Mucosa of descending colon (tissue), 3 donors: ENCODE results near the gene TBL3. TPM values are rescaled to one million over a fixed set of nuclear protein-coding genes. Genes with fewer than 3 reads are reported as not detected.
"Not testable (repeated sequence)": the region's sequence is repeated elsewhere in the genome, so short reads cannot be mapped to it uniquely, and the experiment has no call there.

ENCODE experiments used
- ATAC-seq: fragments of 200-7000 bp; cut with Tn5 transposase; one replicate; pipeline ENCODE4 v1.9.1; 2020; ENCODE audit warnings: mild to moderate bottlenecking, moderate library complexity
- DNase-seq, 3 donors: peaks; one replicate each; pipeline ENCODE4 v3.0.0-alpha.2; 2020
- H3K36me3 ChIP-seq: fragments of 200-600 bp; one replicate; pipeline ENCODE4 v1.8.0; 2021; ENCODE audit warnings: low read depth, mild to moderate bottlenecking
- H3K4me1 ChIP-seq: fragments of 200-600 bp; one replicate; pipeline ENCODE4 v1.8.0; 2021; ENCODE audit warnings: low read depth, mild to moderate bottlenecking
- H3K4me3 ChIP-seq: fragments of 200-600 bp; one replicate; pipeline ENCODE4 v1.8.0; 2021; ENCODE audit warnings: mild to moderate bottlenecking
- H3K9me3 ChIP-seq: fragments of 200-600 bp; one replicate; pipeline ENCODE4 v1.8.0; 2021; ENCODE audit warnings: mild to moderate bottlenecking
- CTCF ChIP-seq: fragments of 200-600 bp; IDR thresholded peaks from one replicate; pipeline ENCODE4 v1.8.0; 2022; ENCODE audit warnings: antibody characterized with exemption, mild to moderate bottlenecking
- intact Hi-C, 2 donors: fragments of 100-400 bp; cut with DNase I in 1 of 2; cut with micrococcal nuclease in 1 of 2; formaldehyde crosslinking; loops; one replicate each; pipeline versions ENCODE4 v1.11.0 to v1.11.1; 2022; cut with DNase I, micrococcal nuclease
- total RNA-seq, 3 donors: library from RNA; stranded (reverse); fragmentation: NEBNext Ultra II Directional in 2 of 3; extraction: Animal tissue kit (Norgen Biotek cat#: 25700) in 2 of 3; gene quantifications; one replicate each; pipeline versions ENCODE4 v1.2.1 to v1.2.4, GENCODE V29; 2021 to 2023
- donor health status: DM: no; HTN: no; CAD: no; lungs with moderate emphysema.
- donor health status: DM: no; HTN: no; CAD: no.
- donor health status: DM: no; HTN: yes; CAD: no.

The TBL3 gene
- total RNA-seq, 3 donors from 2014 or later: 21.6 to 25.5 (median 24.0) TPM

GRCh38 chr16:1936945-1937479, 34.8 kb upstream of the TBL3 start:
- intact Hi-C loops: no loop called here
- no peak for TF ChIP-seq CTCF

GRCh38 chr16:1938316-1938715, 33.5 kb upstream of the TBL3 start:
- no peaks in the 10 kb centered on the region for H3K9me3 ChIP-seq
- peaks cover 35% of the 10 kb centered on the region for H3K4me1 ChIP-seq
- DNase-seq: peak in 1 of 3 donors; percentile 25
- intact Hi-C loops: no loop called here
- TF ChIP-seq CTCF: no peak
- no peak overlapping the region for H3K4me3 ChIP-seq
- H3K36me3 ChIP-seq: no peaks in the 10 kb centered on the region
- ATAC-seq: no peak

More at GRCh38 chr16:1936945-1937479, 34.8 kb upstream of the TBL3 start:
- Histone ChIP-seq H3K4me1 (peaks cover 31% of the 10 kb centered on the region), H3K36me3 (no peaks in the 10 kb centered on the region), H3K9me3 (no peaks in the 10 kb centered on the region), H3K4me3 (no peak overlapping the region)
- ATAC-seq (no peak), DNase-seq (no peak)

- Histone ChIP-seq H3K9me3 (no peaks in the 10 kb centered on the region), H3K4me3 (no peak overlapping the region), H3K36me3 (no peaks in the 10 kb centered on the region), H3K4me1 (peaks cover 39% of the 10 kb centered on the region)
- TF ChIP-seq CTCF: no peak
- intact Hi-C loops: no loop called here
- DNase-seq: peak in 1 of 3 donors; percentile 32
- no peak for ATAC-seq
These were observed 32.9 kb upstream of the TBL3 start for GRCh38 chr16:1938910-1939309.

GRCh38 chr16:1939833-1940232, 32.0 kb upstream of the TBL3 start:
- peaks cover 40% of the 10 kb centered on the region for H3K4me1 ChIP-seq
- intact Hi-C loops, H3K36me3 ChIP-seq, DNase-seq, H3K4me3 ChIP-seq, H3K9me3 ChIP-seq, ATAC-seq: not testable (repeated sequence)

GRCh38 chr16:1940273-1941161, 31.3 kb upstream of the TBL3 start:
- H3K9me3 ChIP-seq: no peaks in the 10 kb centered on the region
- H3K4me1 ChIP-seq: peaks cover 40% of the 10 kb centered on the region
- no peaks in the 10 kb centered on the region for H3K36me3 ChIP-seq
- DNase-seq (peak; percentile 58 to 72 (median 71)), ATAC-seq (peak; percentile 39)
- intact Hi-C loops: no loop called here
- no peak for TF ChIP-seq CTCF
- no peak overlapping the region for H3K4me3 ChIP-seq
